Suppressor macrophage treated with lipopolysaccharide for 4 hours (primary cell): ENCODE measurements around the gene METRN.

Experiments
- DNase-seq: peaks from one replicate; pipeline ENCODE4 v3.0.0-alpha.2; 2020

Gene METRN

DNA sequence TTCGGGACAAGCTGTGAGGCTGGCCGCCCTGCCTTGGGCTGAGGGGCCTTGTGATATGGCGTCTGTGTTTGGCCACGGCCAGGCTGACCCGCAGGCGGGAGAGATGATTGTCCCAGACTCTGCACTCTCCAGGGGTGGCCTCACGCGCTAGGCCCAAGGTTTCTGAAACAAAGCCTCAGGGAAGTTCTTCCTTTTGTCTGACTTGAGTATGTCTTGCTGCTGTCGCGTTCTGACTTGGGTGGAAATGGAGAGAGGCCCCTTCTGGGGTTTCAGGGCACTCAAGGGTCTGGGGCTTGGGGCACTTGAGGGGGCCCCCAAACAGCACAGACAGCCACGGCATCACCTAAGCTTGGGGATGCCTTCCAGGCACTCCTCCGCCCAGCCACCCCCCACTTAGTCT lies 3.8 kb upstream of the METRN start:
- DNase-seq: no peak

DNA sequence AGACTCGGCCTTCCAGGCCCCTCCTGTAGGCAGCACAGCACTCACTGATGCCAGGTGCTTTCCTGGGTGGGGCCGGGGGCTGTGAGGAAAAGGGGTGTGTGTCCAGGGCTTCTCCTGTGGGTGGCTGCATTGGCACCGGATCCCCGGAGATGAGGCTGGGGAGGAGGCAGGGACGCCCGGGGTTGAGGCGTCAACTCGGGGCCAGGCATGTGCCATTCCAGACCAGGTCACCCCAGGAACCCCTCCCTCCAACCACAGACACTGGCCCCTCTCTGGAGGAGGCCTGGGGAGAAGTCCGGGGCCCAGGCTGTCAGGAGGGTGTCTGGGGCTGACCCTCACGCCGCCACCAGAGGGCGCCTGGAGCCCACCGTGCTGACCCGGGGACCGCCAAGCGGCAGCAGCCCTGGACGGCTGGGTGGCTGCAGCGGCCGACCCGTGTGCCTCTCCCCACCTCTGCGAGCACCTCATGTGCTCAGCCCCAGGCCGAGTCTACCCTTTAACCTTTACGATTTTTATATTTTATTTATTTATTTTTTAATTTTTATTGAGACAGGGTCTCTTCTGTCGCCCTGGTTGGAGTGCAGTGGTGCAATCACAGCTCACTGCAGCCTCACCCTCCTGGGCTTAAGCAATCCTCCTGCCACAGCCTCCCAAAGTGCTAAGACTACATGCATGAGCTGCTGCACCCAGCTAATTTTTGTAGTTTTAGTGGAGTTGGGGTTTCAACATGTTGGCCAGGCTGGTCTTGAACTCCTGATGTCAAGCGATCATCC lies 3.2 kb upstream of the METRN start:
- peak; percentile 86 for DNase-seq

DNA sequence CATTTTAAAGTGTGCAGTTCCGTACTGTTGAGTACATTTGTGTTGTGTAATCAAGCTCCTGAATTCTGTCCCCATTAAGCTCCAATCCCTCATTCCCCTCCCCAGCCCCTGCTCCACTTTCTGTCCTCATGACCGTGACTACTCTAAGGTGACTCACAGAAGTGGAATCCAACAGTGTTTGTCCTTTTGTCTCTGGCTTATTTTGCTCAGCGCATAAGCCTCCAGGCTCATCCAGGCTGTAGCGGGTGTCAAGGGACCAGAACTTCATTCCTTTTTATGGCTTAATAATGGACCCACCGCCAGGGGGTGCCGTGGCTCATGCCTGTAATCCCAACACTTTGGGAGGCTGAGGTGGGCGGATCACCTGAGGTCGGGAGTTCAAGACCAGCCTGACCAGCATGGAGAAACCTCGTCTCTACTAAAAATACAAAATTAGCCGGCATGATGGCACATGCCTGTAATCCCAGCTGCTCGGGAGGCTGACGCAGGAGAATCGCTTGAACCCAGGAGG lies 2.1 kb upstream of the METRN start:
- peak; percentile 58 for DNase-seq

DNA sequence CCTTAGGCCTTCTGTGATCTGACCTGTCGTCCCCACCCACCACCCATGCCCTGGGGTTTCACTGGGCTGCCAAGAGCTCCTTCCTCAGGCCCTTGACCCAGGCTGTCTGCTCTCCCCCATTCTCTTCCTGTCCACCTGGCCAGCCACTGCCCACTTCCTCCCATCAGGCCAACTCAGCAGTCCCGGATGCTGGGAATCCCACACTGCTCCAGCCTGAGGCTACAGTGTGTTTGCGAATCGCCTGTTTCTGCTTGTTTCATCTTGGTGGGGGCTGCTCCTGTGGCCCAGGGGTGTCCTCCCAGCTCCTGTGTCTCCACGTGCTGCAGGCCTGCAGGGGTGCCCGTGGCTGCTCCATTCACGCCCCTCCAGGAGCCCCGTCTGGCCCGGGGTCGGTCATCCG lies 839 bp upstream of the METRN start:
- DNase-seq: no peak

DNA sequence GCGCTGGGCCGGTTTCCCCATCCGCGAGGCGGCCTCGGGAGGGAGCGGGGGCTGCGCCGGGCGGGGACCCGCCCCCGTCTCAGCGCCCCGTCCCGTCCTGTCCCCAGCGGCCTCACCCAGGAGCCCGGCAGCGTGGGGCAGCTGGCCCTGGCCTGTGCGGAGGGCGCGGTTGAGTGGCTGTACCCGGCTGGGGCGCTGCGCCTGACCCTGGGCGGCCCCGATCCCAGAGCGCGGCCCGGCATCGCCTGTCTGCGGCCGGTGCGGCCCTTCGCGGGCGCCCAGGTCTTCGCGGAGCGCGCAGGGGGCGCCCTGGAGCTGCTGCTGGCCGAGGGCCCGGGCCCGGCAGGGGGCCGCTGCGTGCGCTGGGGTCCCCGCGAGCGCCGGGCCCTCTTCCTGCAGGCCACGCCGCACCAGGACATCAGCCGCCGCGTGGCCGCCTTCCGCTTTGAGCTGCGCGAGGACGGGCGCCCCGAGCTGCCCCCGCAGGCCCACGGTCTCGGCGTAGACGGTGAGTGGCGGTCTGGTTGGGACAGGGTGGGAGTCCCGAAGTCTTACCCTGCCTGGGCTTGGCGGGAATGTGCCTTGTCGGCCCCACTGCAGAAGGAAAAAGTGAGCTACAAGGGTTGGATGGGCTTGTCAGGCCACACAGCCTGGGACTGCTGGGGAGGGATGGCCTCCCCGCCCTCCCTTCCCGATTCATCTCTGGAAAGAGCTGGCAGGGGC lies 720 bp downstream of the METRN start:
- peak; percentile 29 for DNase-seq

DNA sequence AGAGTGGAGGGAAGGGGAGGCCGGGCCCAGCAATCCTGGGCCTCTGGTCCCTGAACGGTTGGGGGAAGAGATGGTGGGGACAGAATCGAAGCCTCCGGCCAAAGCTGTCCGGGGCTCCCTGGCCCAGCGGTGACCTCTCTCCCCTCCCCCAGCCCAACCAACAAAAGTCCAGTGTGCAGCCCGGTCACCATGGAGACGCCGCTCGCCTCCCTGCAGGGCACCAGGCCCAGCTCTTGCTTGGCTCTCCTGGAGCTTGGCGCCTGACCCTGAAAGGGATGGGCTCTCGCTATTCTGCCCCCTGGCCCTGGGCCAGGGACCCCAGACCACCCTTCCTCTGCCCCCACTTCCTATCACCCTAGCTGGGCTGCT lies 1.3 kb downstream of the METRN start:
- DNase-seq: no peak

DNA sequence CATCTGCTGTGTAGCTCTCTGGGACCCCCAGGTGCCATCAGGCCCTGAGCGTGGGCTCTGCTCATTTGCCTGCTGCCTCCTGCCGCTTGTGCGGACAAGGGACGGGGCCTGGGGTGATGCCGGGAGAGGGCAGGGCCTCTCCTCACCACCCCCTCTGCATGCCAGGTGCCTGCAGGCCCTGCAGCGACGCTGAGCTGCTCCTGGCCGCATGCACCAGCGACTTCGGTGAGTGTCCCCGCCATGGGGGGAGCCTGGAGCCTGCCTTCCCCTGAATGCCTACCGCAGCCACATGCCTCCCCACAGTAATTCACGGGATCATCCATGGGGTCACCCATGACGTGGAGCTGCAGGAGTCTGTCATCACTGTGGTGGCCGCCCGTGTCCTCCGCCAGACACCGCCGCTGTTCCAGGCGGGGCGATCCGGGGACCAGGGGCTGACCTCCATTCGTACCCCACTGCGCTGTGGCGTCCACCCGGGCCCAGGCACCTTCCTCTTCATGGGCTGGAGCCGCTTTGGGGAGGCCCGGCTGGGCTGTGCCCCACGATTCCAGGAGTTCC lies 1.9 kb downstream of the METRN start:
- DNase-seq: no peak

DNA sequence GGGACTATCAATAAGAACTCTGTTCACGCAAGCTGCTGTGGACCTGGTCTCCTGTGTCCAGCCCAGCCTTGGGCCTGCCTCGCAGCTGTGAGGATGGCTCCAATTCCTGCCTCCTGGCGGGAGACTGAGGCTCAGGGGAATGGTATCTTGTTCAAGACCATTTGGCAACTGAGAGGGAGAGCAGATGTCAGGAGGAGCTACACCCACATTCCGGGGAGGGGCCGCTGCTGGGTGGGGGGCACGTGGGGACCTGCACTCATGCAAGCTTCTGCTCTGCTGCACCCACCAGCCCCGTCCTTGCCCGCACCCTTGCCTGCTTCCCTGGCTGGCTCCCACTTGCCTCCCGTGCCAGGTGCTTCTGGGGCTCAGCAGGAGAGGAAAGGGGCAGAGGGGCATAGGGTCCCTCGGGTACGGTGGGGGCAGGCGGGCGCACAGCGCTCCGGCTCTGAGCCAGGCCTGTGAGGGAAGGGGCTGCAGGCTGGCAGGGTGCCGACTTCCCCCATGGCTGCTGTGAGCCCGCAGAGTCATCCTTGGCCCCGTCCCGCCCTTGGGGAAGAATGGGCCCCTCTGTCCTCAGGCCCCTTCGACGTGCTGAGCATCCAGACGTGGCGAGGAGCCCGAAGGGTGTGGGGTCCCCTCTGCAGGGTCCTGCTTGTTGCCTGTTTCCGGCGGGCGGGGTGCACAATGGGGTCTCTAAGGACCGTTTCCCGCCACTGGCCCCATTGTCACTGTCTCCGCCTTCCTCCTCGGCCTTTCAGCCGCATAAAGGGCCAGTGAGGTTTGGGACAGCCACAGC lies 2.7 kb downstream of the METRN start:
- no peak for DNase-seq

DNA sequence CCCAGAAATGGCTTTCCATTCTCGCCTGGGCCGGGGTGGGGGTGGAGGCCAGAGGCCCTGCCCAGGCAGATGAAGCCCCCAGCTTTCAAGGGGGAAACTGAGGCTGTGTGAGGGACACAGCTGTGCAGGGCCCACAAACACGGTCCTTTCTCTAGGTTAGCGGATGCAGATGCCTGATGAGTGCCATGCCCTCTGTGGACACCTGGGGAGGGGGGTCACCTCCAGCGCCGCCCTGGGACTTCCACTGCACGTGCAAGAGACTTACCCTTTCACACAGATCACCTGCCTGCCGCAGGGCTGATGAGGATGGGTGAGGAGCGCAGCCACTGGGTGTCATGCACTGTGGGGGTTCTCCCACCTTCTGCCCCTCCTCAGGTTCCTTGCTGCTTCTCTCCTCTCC lies 3.5 kb downstream of the METRN start:
- no peak for DNase-seq

DNA sequence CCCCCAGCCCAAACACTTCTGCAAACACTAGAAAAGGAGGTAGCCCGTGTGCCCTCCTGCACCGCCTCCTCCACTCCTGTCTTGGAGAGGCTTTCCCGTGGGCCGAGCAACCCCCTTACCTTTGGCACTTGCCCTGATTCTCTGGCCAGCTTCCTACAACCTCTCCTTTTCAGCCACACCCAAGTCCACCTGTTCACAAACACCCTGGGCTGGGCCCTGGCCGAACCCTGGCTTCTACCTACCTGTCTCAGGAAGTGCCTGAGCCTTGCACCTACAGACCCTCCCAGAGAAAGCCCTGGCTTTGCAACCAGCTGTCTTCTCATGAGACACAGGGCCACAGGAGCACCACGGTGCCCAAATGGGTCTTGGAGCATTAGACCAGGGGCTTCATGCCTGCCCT lies 4.0 kb downstream of the METRN start:
- no peak for DNase-seq

DNA sequence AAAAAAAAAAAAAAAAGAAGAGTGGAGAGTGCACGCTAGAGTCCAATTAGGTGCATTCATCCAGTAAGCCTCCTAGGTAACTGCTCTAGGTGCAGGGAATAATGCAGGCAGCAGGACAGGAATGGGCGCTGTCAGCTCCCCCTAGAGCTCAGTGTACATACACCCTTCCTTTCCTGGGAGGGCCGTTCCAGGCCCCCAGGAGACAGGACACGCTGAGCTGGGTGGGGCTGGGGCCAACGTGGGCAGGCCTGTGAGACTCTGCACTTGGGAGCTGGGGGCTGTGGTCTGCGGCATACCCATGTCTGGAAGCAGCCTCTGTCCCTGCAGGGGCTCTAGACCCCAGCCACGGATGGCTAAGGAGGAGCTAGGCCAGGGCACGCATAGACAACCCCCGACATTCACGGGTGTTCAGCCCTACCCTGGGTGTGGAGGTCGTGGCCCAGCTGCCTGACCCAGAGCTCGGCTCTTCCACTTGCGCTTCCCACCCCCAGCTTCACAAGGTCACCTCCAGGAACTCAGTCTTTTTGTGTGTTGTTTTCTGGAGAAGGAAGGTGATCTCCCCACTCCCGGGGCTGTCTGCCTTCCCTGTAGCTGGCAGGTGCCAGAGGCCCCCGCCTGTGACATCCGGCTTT lies 5.0 kb downstream of the METRN start:
- DNase-seq: no peak

DNA sequence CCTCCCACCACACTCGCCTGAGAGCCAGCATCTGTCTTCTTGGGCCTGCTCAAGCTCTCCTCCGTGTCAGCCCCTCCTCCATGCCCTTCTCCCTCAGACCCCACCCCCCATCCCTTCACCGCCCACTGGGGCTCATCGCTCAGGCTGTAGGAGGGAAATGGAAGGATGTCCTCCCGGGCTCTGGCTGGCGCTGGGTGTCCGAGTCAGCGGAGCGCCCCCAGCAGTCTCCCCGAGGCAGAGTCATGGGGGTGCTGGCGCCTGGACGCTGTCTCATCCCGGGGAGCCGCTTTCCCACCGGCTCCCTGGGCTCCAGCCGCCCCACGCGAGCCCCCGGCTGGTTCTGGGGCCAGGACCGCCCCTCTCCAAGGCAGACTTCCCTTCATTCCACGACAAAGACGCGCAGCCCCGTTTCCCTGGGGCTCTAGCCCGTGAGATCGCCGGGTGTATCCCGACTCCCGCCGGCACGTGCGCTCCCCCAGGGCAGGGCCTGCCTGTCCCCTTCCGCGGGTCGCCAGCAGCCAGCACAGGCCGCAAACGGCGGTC lies 5.6 kb downstream of the METRN start:
- peak; percentile 25 for DNase-seq

DNA sequence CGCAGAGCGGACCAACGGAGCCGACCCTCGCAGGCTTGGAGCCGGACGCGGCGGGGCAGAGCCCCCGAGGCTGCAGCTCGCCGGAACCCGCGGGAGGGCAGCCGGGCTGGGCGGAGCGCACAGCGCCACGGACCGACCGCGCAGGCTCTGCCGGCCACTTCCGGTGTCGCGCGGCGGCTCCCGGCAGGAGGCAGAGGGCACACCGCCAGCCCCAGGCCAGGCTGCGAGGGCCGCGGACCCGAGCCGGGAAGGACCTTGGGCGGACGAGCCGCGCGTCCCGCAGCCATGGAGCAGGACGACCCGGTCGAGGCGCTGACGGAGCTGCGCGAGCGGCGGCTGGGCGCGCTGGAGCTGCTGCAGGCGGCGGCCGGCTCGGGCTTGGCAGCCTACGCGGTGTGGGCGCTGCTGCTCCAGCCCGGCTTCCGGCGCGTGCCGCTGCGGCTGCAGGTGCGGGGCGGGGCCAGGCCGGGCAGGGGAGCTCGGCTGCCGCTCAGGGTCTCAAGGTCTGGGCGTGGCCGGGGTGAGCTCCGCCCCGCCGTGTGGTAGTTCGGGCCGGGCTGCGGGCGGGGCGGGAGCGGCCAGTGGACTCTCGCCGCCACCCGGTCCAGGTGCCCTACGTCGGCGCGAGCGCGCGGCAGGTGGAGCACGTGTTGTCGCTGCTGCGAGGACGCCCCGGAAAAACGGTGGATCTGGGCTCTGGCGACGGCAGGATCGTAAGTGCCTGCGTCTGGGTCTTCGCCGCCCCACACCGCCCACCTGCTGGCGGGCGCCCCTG lies 6.3 kb downstream of the METRN start, which contains the start of gene ANTKMT:
Gene ANTKMT (plus strand): TSS at position 157 of the 775 bp plus-strand sequence. CDS start 129 bp downstream, at position 286.
- peak; percentile 85 for DNase-seq

DNA sequence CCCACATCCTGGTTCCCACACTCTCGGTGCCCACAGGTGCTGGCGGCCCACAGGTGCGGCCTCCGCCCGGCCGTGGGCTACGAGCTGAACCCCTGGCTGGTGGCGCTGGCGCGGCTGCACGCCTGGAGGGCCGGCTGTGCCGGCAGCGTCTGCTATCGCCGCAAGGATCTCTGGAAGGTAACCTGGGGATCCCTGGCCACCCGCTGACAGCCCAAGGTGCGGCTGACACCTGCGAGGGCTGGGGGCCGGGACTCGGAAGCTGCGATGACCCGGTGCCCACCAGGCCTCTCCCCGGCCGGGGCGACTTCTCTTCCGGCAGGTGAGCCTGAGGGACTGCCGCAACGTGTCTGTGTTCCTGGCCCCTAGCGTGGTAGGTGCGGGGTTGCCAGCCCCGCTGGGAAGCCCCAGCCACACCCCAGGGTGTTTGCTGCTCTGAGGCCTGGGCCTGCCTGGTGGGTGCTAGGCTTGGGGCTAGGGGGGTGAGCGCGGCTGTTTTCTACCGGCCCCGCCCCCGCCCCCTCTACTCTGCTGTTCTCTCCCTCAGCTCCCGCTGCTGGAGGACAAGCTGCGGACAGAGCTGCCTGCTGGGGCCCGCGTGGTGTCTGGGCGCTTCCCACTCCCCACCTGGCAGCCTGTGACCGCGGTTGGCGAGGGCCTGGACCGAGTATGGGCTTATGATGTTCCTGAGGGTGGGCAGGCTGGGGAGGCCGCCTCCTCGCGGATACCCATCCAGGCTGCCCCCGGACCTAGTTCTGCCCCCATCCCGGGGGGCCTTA lies 7.0 kb downstream of the METRN start:
- DNase-seq: no peak

DNA sequence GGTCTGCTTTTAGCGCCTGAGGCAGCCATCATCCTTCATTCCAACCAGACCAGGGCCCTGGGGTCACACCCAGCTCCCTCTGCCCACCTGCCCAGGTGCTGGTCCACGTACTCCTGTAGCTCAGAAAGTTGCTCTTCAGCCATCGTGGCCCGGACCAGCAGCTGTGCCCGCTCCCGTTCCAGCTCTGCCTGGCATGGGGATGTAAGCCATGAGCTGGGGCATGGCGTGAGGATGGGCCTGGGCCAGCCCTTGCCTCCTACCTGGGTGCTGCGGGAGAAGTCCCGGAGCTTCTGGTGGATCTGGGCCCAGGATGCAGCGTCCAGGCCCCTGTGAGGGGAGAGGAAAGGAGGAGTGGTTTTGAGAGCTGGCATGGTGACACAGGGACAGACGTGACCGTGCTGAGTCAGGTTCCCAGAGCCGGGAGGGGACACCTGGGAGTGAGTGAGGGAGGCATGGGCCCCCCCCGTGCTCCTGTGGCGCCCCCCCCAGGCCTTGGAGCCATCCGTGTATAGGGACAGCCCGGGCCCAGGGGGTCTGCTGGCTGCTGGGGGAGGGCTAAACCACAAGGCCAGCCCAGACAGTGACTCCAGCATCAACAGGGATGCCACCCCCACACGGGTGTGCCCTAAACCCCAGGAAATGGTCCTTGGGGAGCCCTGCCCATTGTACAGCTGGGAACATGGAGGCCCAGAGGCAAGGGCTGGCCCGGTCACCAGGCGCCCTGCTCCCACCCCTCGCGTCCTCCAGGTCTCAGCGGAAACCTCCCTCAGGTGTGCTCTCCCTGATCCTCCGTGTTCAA lies 8.1 kb downstream of the METRN start:
- no peak for DNase-seq

DNA sequence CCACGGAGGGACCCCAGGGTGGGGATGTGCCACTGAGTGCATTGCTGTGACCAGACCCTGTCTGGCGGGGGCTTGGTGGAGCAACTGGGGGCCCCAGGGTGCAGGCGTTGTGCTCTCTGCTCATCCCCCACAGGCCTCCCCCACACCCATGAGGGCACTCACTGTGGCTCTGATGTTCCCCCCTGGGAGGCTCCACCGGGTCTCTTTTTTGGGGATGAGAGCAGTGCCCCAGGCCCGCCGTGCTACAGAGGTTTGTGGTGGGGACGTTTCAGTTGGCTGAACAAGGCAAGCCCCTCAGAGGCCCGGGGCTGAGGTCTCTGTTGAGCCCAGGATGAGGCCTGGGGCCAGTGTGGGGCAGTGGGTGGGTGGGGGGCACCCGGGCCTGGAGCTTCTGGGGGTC lies 8.8 kb downstream of the METRN start:
- no peak for DNase-seq

DNA sequence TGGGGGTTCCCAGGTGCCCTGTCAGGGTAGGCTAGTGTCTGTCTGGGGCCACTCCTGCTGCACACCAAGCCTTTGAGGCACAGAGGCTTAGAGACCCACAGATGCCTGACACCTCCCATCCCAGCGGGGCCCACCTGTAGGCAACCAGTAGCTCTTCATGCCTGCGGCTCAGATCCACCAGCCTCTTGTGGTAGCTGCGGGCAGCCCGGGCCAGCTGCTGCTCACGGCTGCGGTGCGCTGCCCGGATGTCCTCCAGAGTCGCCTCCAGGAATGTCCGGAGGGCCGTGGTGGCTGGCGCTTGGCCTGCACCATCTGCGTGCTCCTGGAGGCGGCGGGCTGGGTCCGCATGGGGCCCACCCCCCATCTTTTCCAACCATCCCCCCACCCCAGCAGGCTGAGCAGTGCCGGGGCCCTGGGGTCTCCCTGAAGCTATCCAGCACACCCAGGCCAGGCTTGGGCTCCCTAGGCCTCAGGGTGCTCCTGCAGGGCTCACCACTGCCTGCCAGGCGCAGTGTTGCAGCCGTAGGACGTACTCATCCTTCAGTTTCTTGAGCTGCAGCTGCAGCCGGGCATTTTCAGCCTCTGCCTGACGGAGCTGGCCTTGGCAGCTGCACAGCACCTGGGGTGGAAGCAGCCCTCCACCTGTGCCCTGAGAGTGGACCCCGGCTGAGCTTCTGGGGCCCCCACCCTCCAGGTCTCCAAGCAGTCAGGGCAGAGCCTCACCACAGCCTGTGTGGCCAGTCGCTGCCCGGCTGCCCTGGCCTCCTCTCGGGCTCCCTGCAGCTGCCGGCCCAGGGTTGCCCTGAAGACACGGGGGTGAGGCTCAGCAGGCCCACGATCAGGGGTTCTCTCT lies 9.5 kb downstream of the METRN start:
- DNase-seq: no peak

DNA sequence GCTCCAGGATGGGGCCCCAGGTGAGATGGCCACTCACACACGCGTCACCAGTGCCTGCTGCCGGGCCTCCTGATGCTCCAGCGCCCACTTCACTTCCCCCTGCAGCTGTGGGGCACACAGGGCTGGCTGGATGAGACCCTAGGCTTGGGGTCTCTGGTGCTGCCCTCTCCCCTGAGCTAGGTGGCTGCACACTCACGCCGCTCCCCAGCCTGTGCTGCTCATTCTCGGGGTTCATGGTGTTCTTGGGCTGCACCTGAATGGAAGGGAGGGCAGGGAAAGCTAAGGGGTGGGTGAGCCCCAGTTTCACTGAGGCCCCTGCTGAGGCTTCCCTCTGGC lies 10.1 kb downstream of the METRN start:
- no peak for DNase-seq
